Lung (tissue), 12 donors: ENCODE measurements around the gene USP6. TPM values are rescaled to one million over a fixed set of nuclear protein-coding genes. Genes with fewer than 3 reads are reported as not detected.
"Not testable (repeated sequence)": the region's sequence is repeated elsewhere in the genome, so short reads cannot be mapped to it uniquely, and the experiment has no call there.

Experiments
- ATAC-seq: fragments of 200-7000 bp; cut with Tn5 transposase; one replicate; pipeline ENCODE4 v1.9.1; 2020; ENCODE audit warnings: moderate number of reproducible peaks; ENCODE audit not compliant: insufficient read depth, low FRiP score
- DNase-seq, 3 donors: peaks; one replicate each; pipeline ENCODE4 v3.0.0-alpha.2; 2013 to 2017
- H3K27ac ChIP-seq, 2 donors: one replicate each; pipeline ENCODE4 v1.5.1; 2013; ENCODE audit warnings: mild to moderate bottlenecking in 2 of 2, moderate library complexity in 2 of 2, control low read depth in 1 of 2, inconsistent platforms in 1 of 2, low read depth in 1 of 2, low read length in 1 of 2
- H3K27me3 ChIP-seq, 3 donors: one replicate each; pipeline ENCODE4 v1.5.1; 2013; ENCODE audit warnings: low read length in 2 of 3; ENCODE audit not compliant: control insufficient read depth in 3 of 3, insufficient read depth in 3 of 3
- H3K36me3 ChIP-seq, 4 donors: one replicate each; pipeline ENCODE4 v1.5.1; 2013; ENCODE audit warnings: low read length in 4 of 4, mild to moderate bottlenecking in 1 of 4, moderate library complexity in 1 of 4; ENCODE audit not compliant: control insufficient read depth in 4 of 4, insufficient read depth in 4 of 4
- H3K4me1 ChIP-seq, 5 donors: one replicate each; pipeline ENCODE4 v1.5.1; 2013; ENCODE audit warnings: low read length in 5 of 5, mild to moderate bottlenecking in 2 of 5, moderate library complexity in 1 of 5; ENCODE audit not compliant: control insufficient read depth in 5 of 5, insufficient read depth in 5 of 5
- H3K4me3 ChIP-seq: one replicate; pipeline ENCODE4 v1.5.1; 2013; ENCODE audit warnings: mild to moderate bottlenecking, control low read depth, moderate library complexity
- H3K9ac ChIP-seq, 2 donors: one replicate each; pipeline ENCODE4 v1.5.1; 2013; ENCODE audit warnings: low read length in 2 of 2, control low read depth in 1 of 2; ENCODE audit not compliant: insufficient read depth in 1 of 2
- H3K9me3 ChIP-seq, 4 donors: one replicate each; pipeline ENCODE4 v1.5.1; 2013; ENCODE audit warnings: low read length in 3 of 4, mild to moderate bottlenecking in 1 of 4, moderate library complexity in 1 of 4; ENCODE audit not compliant: control insufficient read depth in 4 of 4, insufficient read depth in 3 of 4
- WGBS, 2 donors: extraction: QIAGEN DNeasy Blood & Tissue Kit; methylation state at CpG; one replicate each; pipeline ENCODE4 v1.1.7; 2013; 5-methylcytosine and 5-hydroxymethylcytosine counted together
- polyA plus RNA-seq, 2 donors: library from polyadenylated mRNA; stranded (reverse); fragments of 200-250 nt; gene quantifications; one replicate each; pipeline ENCODE4 v1.2.1, GENCODE V29; 2013
- total RNA-seq, 2 donors: library from RNA; depleted of rRNA in 1 of 2; stranded (reverse); fragments of >200 nt in 1 of 2; gene quantifications; one replicate each; pipeline ENCODE4 v1.2.1, GENCODE V29; 2014 to 2021
- TF ChIP-seq, protein P1 (sequence below): IDR thresholded peaks from 2 replicates; pipeline ENCODE4 v1.5.1; 2012; ENCODE audit warnings: mild to moderate bottlenecking; ENCODE audit errors: control extremely low read depth, extremely low read depth
- donor health status: control.
- donor health status: control.
- donor health status: Bipolar disorder and iron deficiency.
- donor health status: healthy.
- donor health status: DM: yes; HTN: yes; CAD: no.

The USP6 gene
- total and polyA plus RNA-seq, 4 donors, result 0.05 to 0.46 (median 0.21) TPM

DNA sequence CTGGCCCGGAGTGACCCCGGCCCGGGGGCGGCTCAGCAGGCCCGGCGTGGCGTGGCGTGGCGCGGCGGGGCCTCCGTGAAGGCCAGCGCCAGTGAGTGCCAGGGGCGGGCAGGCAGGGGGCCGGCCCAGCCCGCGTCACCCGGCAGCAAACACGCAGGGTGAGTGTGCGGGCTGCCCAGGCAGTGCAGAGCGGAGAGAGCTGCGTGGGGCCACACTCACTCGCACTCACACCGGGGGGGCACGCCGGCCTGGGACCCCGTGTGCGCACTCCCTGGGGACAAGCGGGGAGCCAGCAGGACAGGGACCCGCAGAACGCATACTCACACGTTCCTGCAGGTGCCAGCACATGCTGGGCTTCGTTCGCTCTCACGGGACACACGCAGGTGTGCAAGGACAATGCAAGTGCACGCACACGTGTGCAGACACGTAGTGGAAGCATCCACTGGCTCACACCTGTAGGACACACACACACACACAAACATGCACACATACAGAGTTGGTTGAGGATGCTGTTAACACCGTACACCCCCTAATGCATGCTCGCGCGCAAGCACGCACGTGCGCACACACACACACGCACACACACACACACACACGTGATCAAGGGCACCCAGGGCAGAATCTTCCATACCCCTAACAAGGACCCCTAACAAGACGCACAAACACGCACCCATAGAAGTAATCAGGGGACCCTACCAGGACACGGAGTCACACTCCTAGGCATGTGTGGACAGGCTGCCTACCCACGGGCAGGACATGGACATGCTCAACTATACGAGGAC lies 7.7 kb downstream of the USP6 start:
- Histone ChIP-seq H3K27ac (no peak overlapping the region), H3K9ac (no peak overlapping the region), H3K4me1 (peaks cover 0 to 4% (median 0%) of the 10 kb centered on the region in 5 donors), H3K9me3 (peaks cover 0 to 6% (median 0%) of the 10 kb centered on the region in 4 donors), H3K36me3 (no peaks in the 10 kb centered on the region), H3K27me3 (peaks cover 0 to 5% (median 0%) of the 10 kb centered on the region in 3 donors), H3K4me3 (no peak overlapping the region)
- ATAC-seq, result peak; percentile 11
- WGBS, 2 donors, result 54 to 57% methylated on average over 52 to 53 of the region's 53 CpGs
- TF ChIP-seq, protein P1, sequence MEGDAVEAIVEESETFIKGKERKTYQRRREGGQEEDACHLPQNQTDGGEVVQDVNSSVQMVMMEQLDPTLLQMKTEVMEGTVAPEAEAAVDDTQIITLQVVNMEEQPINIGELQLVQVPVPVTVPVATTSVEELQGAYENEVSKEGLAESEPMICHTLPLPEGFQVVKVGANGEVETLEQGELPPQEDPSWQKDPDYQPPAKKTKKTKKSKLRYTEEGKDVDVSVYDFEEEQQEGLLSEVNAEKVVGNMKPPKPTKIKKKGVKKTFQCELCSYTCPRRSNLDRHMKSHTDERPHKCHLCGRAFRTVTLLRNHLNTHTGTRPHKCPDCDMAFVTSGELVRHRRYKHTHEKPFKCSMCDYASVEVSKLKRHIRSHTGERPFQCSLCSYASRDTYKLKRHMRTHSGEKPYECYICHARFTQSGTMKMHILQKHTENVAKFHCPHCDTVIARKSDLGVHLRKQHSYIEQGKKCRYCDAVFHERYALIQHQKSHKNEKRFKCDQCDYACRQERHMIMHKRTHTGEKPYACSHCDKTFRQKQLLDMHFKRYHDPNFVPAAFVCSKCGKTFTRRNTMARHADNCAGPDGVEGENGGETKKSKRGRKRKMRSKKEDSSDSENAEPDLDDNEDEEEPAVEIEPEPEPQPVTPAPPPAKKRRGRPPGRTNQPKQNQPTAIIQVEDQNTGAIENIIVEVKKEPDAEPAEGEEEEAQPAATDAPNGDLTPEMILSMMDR, result no peak
- DNase-seq, result no peak

DNA sequence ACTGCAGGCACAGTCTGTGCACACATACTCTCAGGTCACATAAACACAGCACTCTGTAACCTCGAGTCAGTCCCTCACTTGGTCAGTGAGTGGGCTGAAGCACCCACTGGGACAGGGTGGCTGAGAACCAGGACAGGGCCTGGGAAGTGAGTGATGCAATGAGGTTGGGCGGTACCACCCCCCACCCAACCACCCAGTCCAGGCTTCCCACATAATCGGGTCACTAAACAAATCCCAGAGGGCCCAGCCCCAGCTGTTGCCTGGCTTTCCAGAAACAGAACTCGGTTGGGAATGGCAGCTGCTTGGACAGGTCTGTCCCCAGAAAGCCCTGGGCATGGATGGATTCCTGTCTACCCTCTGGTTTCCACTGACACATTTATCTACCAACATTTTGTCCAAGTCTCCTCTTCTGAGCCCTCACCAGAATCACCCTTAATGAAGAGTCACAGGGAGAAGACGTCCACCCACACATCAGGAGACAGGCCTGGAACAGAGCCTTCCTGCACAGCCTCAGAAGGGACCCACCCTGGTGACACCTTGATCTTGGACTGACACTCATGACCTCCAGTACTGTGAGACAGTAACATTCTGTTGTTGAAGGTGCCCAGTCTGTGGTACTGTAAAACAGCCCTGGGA lies 8.4 kb downstream of the USP6 start:
- not testable (repeated sequence) for H3K4me3 ChIP-seq, H3K36me3 ChIP-seq, H3K27ac ChIP-seq, H3K9me3 ChIP-seq, H3K4me1 ChIP-seq, H3K9ac ChIP-seq, H3K27me3 ChIP-seq, ATAC-seq, DNase-seq
- 79 to 86% methylated on average over 5 of the region's 5 CpGs for WGBS, 2 donors

DNA sequence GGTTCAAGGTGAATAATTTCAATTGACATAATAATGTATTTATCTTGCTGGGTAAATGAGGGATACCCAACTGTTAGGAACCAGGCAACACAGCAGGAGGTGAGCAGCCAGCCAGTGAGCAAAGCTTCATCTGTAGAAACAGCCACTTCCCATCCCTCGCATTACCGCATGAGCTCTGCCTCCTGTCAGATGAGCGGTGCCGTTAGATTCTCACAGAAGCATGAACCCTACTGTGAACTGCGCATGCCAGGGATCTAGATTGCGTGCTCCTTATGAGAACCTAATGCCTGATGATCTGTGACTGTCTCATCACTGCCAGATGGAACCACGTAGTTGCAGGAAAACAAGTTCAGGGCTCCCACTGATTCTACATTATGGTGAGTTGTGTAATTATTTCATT lies 9.1 kb downstream of the USP6 start:
- H3K4me3 ChIP-seq, ATAC-seq, H3K27ac ChIP-seq, H3K9ac ChIP-seq, H3K9me3 ChIP-seq, H3K27me3 ChIP-seq, H3K36me3 ChIP-seq, H3K4me1 ChIP-seq, DNase-seq: not testable (repeated sequence)
- 83 to 85% methylated on average over 7 of the region's 7 CpGs for WGBS, 2 donors

DNA sequence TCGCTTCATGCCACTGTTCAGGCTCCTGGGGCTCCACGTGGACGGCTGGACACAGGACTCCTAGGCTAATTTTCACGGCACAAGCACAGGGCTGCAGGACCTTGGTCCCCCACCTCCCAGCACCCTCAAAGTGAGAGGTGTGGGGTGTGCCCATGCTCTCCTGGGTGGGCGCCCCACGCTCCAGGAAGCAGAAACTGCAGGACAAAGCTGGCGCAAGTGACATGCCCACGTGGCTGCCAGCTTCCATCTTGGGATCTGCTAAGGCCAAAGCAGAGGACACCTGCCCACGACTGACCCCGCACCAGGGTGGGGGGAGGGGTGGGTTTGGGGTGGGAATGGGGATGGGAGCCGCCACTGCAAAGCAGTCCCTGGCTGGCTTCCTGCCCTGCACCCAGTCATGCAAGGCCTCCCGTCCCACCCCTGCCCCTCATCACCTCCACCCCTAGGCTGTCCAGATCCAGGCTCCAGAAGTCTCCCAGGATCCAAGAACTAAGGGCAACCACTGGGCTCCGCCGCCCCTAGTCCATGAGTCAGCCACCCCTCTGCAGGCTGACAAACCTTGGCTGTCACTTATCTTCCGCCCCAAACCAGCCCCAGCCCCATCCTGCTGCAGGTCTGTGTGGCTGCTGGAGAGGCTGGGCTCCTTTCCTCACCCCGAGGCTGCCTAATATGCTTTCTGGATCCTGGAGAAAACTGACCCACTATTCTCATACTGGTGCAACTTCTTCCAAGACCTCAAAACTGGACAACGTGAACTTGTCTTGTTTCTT lies 11.1 kb downstream of the USP6 start:
- WGBS, 2 donors, result 79 to 90% methylated on average over 15 to 17 of the region's 17 CpGs
- Histone ChIP-seq H3K9me3 (peaks cover 0 to 7% (median 0%) of the 10 kb centered on the region in 4 donors), H3K27ac (no peak overlapping the region), H3K4me3 (no peak overlapping the region), H3K36me3 (no peaks in the 10 kb centered on the region), H3K27me3 (peaks cover 0 to 5% (median 0%) of the 10 kb centered on the region in 3 donors), H3K4me1 (peaks cover 0 to 4% (median 0%) of the 10 kb centered on the region in 5 donors), H3K9ac (no peak overlapping the region)
- DNase-seq (no peak), ATAC-seq (no peak)
- TF ChIP-seq, protein P1, result no peak
